CD4-positive, alpha-beta T cell (primary cell): Measurements from ENCODE around the gene LRP4. TPM values are rescaled to one million over a fixed set of nuclear protein-coding genes. Genes with fewer than 3 reads are reported as not detected.
A peak's percentile ranks its signal among the peaks of the same experiment; 100 is the strongest.

ENCODE experiments used
- ATAC-seq: fragments of 200-7000 bp; cut with Tn5 transposase; one replicate; pipeline ENCODE4 v1.10.0; 2022; ENCODE audit warnings: mild to moderate bottlenecking; ENCODE audit not compliant: poor library complexity
- CTCF ChIA-PET: fragments of 350-600 bp; sonication (Branson Sonifier 250); formaldehyde crosslinking; loops from one replicate; lab custom pipeline; 2021; ENCODE audit warnings: antibody characterized with exemption, inconsistent platforms; lab: Charles Lee
- POLR2A ChIA-PET: fragments of 350-600 bp; sonication (Branson Sonifier 250); formaldehyde crosslinking; loops from one replicate; lab custom pipeline; 2021; ENCODE audit warnings: antibody characterized with exemption, inconsistent platforms; lab: Charles Lee
- DNase-seq, 14 experiments: peaks; one replicate each; pipeline ENCODE4 v3.0.0-alpha.2; 2013 to 2020; ENCODE audit warnings: mixed read lengths in 2 of 14
- H3K27ac ChIP-seq, 2 donors: one replicate each; pipeline versions ENCODE4 v1.5.1 to v1.7.0; 2013; ENCODE audit warnings: low read length in 2 of 2, low read depth in 1 of 2, mild to moderate bottlenecking in 1 of 2
- H3K27me3 ChIP-seq, 2 experiments: 1 replicate in 1 of 2; 2 replicates in 1 of 2; pipeline versions ENCODE4 v1.6.1 to v1.7.0; 2013; ENCODE audit warnings: low read length in 2 of 2, control low read depth in 1 of 2, mild to moderate bottlenecking in 1 of 2, moderate library complexity in 1 of 2; ENCODE audit not compliant: insufficient read depth in 2 of 2, control insufficient read depth in 1 of 2
- H3K36me3 ChIP-seq: one replicate; pipeline ENCODE4 v1.6.1; 2013; ENCODE audit warnings: low read length, control low read depth; ENCODE audit not compliant: insufficient read depth
- H3K4me1 ChIP-seq: one replicate; pipeline ENCODE4 v1.6.1; 2013; ENCODE audit warnings: low read length, control low read depth; ENCODE audit not compliant: insufficient read depth
- H3K4me3 ChIP-seq: one replicate; pipeline ENCODE4 v1.5.1; 2013; ENCODE audit warnings: mild to moderate bottlenecking, low read length, moderate library complexity
- H3K9me3 ChIP-seq, 2 experiments: 1 replicate in 1 of 2; 2 replicates in 1 of 2; pipeline versions ENCODE4 v1.6.1 to v1.7.0; 2013; ENCODE audit warnings: low read length in 2 of 2, mild to moderate bottlenecking in 2 of 2, control low read depth in 1 of 2, moderate library complexity in 1 of 2; ENCODE audit not compliant: control insufficient read depth in 1 of 2, insufficient read depth in 1 of 2
- H3K27ac Mint-ChIP-seq: one replicate; pipeline ENCODE4 v1.8.0; 2020; ENCODE audit warnings: mixed read lengths
- H3K27me3 Mint-ChIP-seq: one replicate; pipeline ENCODE4 v1.8.0; 2021; ENCODE audit warnings: mixed read lengths
- H3K36me3 Mint-ChIP-seq: one replicate; pipeline ENCODE4 v1.8.0; 2021; ENCODE audit warnings: low read depth, mixed read lengths
- H3K4me1 Mint-ChIP-seq: one replicate; pipeline ENCODE4 v1.8.0; 2021; ENCODE audit warnings: low read depth, mixed read lengths
- H3K4me3 Mint-ChIP-seq: one replicate; pipeline ENCODE4 v1.8.0; 2020; ENCODE audit warnings: mild to moderate bottlenecking, mixed read lengths
- H3K9me3 Mint-ChIP-seq: one replicate; pipeline ENCODE4 v1.8.0; 2020; ENCODE audit warnings: mixed read lengths
- intact Hi-C, 2 experiments: fragments of 100-400 bp; cut with DNase I in 1 of 2; cut with micrococcal nuclease in 1 of 2; formaldehyde crosslinking; loops; one replicate each; pipeline versions ENCODE4 v1.15.1 to v1.9.0; 2023 to 2025; cut with DNase I, micrococcal nuclease
- total RNA-seq, 174 experiments: library from RNA in 2 of 174; stranded (reverse) in 2 of 174; gene quantifications; one replicate each; pipeline ENCODE4 v1.2.3 and lab custom pipeline; 2021 to 2026
- TF ChIP-seq, protein P1 (sequence below): fragments of 200-600 bp; IDR thresholded peaks from one replicate; pipeline ENCODE4 v1.8.0; 2022; ENCODE audit warnings: antibody characterized with exemption, mild to moderate bottlenecking

LRP4 gene
- total RNA-seq, 2 experiments from 2014 or later: not detected

DNA sequence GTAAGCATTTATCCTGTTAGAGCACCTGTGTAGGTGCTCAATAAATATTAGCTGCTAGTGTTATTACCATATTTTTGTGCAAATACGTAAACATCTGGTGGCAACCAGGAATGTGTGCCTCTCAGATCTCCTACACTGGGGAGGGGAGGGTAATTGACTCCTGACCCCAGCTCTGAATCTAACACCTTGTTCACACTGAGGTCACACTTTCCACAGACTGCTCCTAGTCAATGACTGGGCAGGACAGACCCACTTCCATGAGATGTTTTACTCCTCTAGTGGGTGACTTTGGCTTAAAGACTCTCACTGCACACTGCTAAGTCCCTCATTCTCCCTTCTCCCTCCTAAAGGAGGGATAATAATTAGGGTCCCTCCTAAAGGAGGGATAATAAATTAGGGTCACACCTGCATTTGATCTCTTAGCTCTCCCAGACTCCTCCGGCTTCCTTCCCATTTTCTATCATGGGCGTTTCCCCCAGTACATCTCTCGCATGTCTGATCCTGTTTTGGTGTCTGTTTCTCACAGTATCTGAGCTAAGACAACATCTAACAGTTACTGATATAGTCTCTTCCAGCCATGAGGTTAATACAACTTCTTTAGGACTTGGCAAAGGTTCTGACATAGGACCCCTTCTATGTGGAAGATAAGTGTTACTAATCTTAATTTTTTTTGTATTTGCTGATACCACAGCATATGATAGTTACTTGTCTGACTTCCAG is 26.2 kb upstream of the LRP4 start:
- H3K4me3 ChIP-seq: no peak overlapping the region
- no peak for ATAC-seq
- Mint-ChIP-seq H3K4me3 (no peak overlapping the region), H3K27ac (no peak overlapping the region), H3K36me3 (peaks cover 14% of the 10 kb centered on the region), H3K4me1 (no peaks in the 10 kb centered on the region), H3K9me3 (no peaks in the 10 kb centered on the region), H3K27me3 (no peaks in the 10 kb centered on the region)
- ChIA-PET CTCF (no interaction called here), POLR2A (no interaction called here)
- no peaks in the 10 kb centered on the region for H3K4me1 ChIP-seq
- H3K36me3 ChIP-seq: peaks cover 3% of the 10 kb centered on the region
- TF ChIP-seq, protein P1, sequence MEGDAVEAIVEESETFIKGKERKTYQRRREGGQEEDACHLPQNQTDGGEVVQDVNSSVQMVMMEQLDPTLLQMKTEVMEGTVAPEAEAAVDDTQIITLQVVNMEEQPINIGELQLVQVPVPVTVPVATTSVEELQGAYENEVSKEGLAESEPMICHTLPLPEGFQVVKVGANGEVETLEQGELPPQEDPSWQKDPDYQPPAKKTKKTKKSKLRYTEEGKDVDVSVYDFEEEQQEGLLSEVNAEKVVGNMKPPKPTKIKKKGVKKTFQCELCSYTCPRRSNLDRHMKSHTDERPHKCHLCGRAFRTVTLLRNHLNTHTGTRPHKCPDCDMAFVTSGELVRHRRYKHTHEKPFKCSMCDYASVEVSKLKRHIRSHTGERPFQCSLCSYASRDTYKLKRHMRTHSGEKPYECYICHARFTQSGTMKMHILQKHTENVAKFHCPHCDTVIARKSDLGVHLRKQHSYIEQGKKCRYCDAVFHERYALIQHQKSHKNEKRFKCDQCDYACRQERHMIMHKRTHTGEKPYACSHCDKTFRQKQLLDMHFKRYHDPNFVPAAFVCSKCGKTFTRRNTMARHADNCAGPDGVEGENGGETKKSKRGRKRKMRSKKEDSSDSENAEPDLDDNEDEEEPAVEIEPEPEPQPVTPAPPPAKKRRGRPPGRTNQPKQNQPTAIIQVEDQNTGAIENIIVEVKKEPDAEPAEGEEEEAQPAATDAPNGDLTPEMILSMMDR: no peak
- H3K9me3 ChIP-seq: no peaks in the 10 kb centered on the region
- no peak overlapping the region for H3K27ac ChIP-seq
- intact Hi-C loops: no loop called here
- no peaks in the 10 kb centered on the region for H3K27me3 ChIP-seq
- DNase-seq: no peak

DNA sequence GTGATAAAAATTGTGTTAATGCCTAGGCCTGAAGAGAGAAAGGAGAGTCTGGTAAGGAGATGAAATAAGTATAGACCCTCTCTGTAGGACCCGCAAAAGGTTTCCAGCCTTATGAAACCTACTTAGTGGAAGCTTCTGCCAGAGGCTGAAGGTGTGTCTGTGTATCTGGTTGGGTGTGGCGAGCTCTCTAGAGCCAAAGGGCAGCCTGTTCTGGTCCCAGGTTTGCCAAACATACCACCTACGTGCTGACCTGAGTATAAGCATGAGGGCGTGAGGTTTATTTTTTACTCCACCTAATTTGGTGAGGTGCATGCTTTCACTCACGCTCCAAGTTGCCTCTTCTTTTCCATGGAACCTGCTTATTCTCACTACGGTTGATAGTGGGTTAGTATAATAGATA is 23.8 kb upstream of the LRP4 start:
- ChIA-PET CTCF (no interaction called here), POLR2A (no interaction called here)
- no peak for ATAC-seq
- no peak for DNase-seq
- Histone ChIP-seq H3K4me3 (no peak overlapping the region), H3K4me1 (peaks cover 2% of the 10 kb centered on the region), H3K9me3 (no peaks in the 10 kb centered on the region), H3K36me3 (peaks cover 3% of the 10 kb centered on the region), H3K27me3 (no peaks in the 10 kb centered on the region), H3K27ac (no peak overlapping the region)
- Mint-ChIP-seq H3K4me1 (peaks cover 6% of the 10 kb centered on the region), H3K36me3 (peaks cover 14% of the 10 kb centered on the region), H3K4me3 (no peak overlapping the region), H3K27me3 (no peaks in the 10 kb centered on the region), H3K27ac (no peak overlapping the region), H3K9me3 (no peaks in the 10 kb centered on the region)
- TF ChIP-seq, protein P1: no peak
- intact Hi-C loops: no loop called here

DNA sequence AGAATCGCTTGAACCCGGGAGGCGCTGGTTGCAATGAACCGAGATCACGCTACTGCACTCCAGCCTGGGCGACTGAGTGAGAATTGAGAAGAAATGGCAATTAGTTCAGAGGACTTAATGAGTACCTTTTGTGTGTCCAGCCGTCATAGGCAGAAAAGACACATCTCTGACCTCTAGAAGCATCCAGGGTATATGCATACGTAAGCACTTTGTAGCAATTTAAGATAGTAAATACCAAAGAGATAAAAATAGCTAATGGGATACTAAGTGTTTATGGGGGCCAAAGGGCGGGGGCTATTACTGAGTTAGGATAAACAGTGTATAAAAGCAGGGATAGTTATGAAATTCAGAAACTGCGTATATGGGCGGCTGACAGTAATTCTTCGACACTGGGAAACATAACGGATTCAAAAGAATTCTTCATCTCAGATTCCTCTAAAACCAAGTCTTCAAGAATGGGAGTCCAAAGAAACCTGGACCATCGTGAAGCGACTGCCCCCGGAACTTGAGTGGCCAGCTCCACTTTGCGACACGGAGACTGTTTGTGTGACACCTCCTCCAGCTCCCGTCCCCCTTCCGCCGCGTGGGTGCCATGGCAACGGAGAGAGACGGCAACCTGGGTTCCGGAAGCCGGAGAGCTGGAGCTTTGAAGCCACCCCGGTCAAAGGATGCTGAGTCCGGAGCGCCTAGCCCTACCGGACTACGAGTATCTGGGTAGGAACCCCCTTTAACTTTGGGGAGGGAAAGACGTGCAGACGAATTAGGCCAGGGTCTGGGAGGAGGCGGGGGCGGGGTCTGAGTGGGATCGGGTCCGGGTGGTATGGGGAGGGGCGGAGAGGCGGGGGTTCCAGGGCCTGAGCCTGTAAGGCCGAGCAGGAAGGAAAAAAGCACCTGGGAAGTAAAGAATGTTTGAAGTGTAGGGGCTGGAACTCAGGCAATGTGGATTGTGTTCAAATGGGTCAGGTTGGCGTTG is 18.1 kb upstream of the LRP4 start, which contains the start of gene CSTPP1:
Gene CSTPP1 (plus strand): TSS at position 624 of the 973 bp plus-strand sequence. CDS start 45 bp downstream, at position 669.
- Mint-ChIP-seq H3K27ac (peak within 1 kb of the TSS; percentile 83), H3K36me3 (peaks cover 7% of the 10 kb centered on the region), H3K9me3 (no peaks in the 10 kb centered on the region), H3K27me3 (peaks cover 8% of the 10 kb centered on the region), H3K4me1 (peaks cover 22% of the 10 kb centered on the region), H3K4me3 (peak within 1 kb of the TSS; percentile 91)
- intact Hi-C loops: loop anchor here (2.0 to 10.0 kb wide), 9 partner anchors 234 to 1582 kb away; partner anchors contain the start of genes ACP2 (in 2 of the 2), AMBRA1 (in 1 of the 2), ARHGAP1 (in 1 of the 2) and CRY2 (in 1 of the 2)
- H3K4me3 ChIP-seq: peak within 1 kb of the TSS; percentile 73
- H3K27me3 ChIP-seq: peaks cover 0 to 3% of the 10 kb centered on the region in 2 experiments
- H3K9me3 ChIP-seq: no peaks in the 10 kb centered on the region
- DNase-seq (peak; percentile 87 to 95 (median 92)), ATAC-seq (peak; percentile 96)
- peak within 1 kb of the TSS; percentile 28 to 39 for H3K27ac ChIP-seq
- ChIA-PET CTCF (interaction anchor here (1.1 kb wide), 1 partner anchor 217 kb away, joined by 3 read pairs; no protein-coding TSS in a partner anchor), POLR2A (interaction anchor here (0.7 to 1.7 kb wide), 5 partner anchors 10 to 1090 kb away, joined by 3 to 9 read pairs (median 5); partner anchors contain the start of gene ACP2)
- peaks cover 18% of the 10 kb centered on the region for H3K4me1 ChIP-seq
- H3K36me3 ChIP-seq: peaks cover 3% of the 10 kb centered on the region
- TF ChIP-seq, protein P1: no peak
